Left lung (tissue), 10 donors: ENCODE results near the gene TOR1AIP2. TPM values are rescaled to one million over a fixed set of nuclear protein-coding genes. Genes with fewer than 3 reads are reported as not detected.
A peak's percentile ranks its signal among the peaks of the same experiment; 100 is the strongest.

ENCODE experiments used
- ATAC-seq: fragments of 200-7000 bp; cut with Tn5 transposase; one replicate; pipeline ENCODE4 v1.9.1; 2020; ENCODE audit warnings: moderate library complexity
- DNase-seq, 4 donors: peaks; one replicate each; pipeline ENCODE4 v3.0.0-alpha.2; 2013 to 2020
- H3K27ac ChIP-seq, 2 donors: fragments of 200-600 bp; sonication (generic) in 1 of 2; one replicate each; pipeline versions ENCODE4 v1.5.0 to v1.8.0; 2020 to 2021
- H3K27me3 ChIP-seq, 2 donors: fragments of 200-600 bp; sonication (generic) in 1 of 2; one replicate each; pipeline versions ENCODE4 v1.5.0 to v1.8.0; 2020 to 2021
- H3K36me3 ChIP-seq, 2 donors: fragments of 200-600 bp; sonication (generic) in 1 of 2; one replicate each; pipeline versions ENCODE4 v1.5.0 to v1.8.0; 2020 to 2021
- H3K4me1 ChIP-seq, 2 donors: fragments of 200-600 bp; one replicate each; pipeline ENCODE4 v1.8.0; 2021
- H3K4me3 ChIP-seq, 2 donors: fragments of 200-600 bp; sonication (generic) in 1 of 2; one replicate each; pipeline versions ENCODE4 v1.5.0 to v1.8.0; 2020 to 2021; ENCODE audit warnings: mild to moderate bottlenecking in 1 of 2
- H3K9me3 ChIP-seq, 2 donors: fragments of 200-600 bp; sonication (generic) in 1 of 2; one replicate each; pipeline versions ENCODE4 v1.5.0 to v1.8.0; 2020 to 2021
- CTCF ChIP-seq, 2 donors: fragments of 200-600 bp; sonication (generic) in 1 of 2; IDR thresholded peaks; one replicate each; pipeline versions ENCODE4 v1.5.0 to v1.8.0; 2021; ENCODE audit warnings: antibody characterized with exemption in 2 of 2
- intact Hi-C, 2 donors: fragments of 100-400 bp; cut with DNase I; formaldehyde crosslinking; loops; one replicate each; pipeline versions ENCODE4 v1.11.2 to v1.14.2; 2022
- polyA plus RNA-seq, 6 donors: library from polyadenylated mRNA; unstranded; fragments of 120-200 nt; gene quantifications; one replicate each; pipeline ENCODE4 v1.2.1, GENCODE V29; 2013; ENCODE audit not compliant: insufficient read length in 6 of 6
- total RNA-seq, 2 donors: library from RNA; stranded (reverse); fragmentation: NEBNext Ultra II Directional; extraction: Animal tissue kit (Norgen Biotek cat#: 25700); gene quantifications; one replicate each; pipeline ENCODE4 v1.2.1, GENCODE V29; 2021
- donor health status: DM: no; HTN: yes; CAD: no.
- donor health status: DM: no; HTN: no; CAD: no.

The TOR1AIP2 gene
- total and polyA plus RNA-seq, 8 donors = 34.8 to 109 (median 38.6) TPM

DNA sequence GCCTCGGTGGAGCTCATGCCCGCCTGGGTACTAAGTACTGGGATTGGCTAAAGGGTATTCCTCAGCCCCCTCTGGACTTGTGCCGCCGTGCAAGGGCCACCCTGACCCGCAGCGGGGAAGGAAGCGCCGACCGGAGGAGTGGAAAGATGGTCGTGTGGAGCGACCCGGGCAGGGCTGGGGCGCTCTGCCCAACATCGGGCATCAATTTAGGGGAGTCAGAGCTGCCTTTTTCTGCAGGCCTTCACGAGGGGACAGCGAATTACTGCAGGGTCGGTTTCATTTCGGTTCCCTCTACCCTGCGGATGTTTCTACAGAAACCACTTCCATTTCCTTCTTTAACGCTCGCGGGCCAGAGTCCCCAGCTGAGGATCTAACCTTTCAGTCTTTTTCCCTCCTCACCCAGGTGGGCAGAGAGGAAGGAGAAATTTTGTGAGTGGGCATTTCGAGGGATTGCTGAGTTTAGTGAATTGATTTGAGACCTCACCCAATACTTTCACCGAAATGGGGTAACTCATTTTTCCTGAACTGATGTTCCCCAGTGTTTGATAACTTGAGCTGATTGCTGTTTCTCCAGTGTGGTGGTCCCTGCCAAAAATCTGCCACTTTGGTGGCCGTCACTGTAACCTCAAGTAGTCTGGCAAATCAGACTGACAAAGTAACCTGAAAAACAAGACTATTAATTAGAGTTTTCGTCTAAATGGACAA, 5.6 kb upstream of the TOR1AIP2 start:
- Histone ChIP-seq H3K27me3 (no peaks in the 10 kb centered on the region), H3K36me3 (peaks cover 0 to 11% of the 10 kb centered on the region in 2 donors), H3K27ac (peak overlapping the region; percentile 98 to 100), H3K4me1 (peaks cover 23 to 64% of the 10 kb centered on the region in 2 donors), H3K9me3 (no peaks in the 10 kb centered on the region), H3K4me3 (peak overlapping the region; percentile 61 to 77)
- no peak for ATAC-seq
- intact Hi-C loops = loop anchor here in 1 of 2 donors (10.0 kb wide), 1 partner anchor 272 kb away; the partner anchor contains the start of gene QSOX1
- no peak for TF ChIP-seq CTCF (IDR thresholded peaks at IDR 0.05)
- peak in 1 of 4 donors; percentile 92 for DNase-seq

DNA sequence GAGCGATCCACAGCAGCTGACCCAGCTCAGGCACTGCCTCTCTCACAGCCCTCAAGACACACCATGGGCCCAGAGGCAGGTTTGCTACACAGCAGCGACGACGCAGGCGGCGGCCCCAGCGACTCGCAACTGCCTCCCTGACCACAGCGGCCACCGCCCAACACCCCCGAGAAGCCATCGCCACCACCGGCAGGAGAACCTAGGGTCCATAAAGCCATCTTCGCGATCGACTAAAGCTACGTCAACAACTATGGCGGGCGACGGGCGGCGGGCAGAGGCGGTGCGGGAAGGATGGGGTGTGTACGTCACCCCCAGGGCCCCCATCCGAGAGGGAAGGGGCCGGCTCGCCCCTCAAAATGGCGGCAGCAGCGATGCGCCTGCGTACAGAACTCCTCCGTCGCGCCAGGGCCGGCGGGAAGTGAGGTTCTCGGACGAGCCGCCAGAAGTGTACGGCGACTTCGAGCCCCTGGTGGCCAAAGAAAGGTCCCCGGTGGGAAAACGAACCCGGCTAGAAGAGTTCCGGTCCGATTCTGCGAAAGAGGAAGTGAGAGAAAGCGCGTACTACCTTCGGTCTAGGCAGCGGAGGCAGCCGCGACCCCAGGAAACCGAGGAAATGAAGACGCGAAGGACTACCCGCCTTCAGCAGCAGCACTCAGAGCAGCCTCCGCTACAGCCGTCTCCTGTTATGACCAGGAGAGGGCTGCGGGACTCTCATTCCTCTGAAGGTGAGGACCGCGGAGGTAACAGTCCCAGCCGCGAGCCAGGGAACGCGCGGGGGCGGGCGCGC, 4.8 kb upstream of the TOR1AIP2 start, which contains the start of gene TOR1AIP1:
TOR1AIP1 (plus strand) TSS at position 33 of the 787 bp plus-strand sequence; CDS start at position 251, 218 bp downstream.
- intact Hi-C loops = loop anchor here in 1 of 2 donors (10.0 kb wide), 1 partner anchor 272 kb away; the partner anchor contains the start of gene QSOX1
- DNase-seq (peak; percentile 97 to 99 (median 98)), ATAC-seq (peak; percentile 92)
- Histone ChIP-seq H3K4me1 (peaks cover 21 to 62% of the 10 kb centered on the region in 2 donors), H3K36me3 (peaks cover 0 to 11% of the 10 kb centered on the region in 2 donors), H3K4me3 (peak within 1 kb of the TSS; percentile 61 to 77), H3K9me3 (no peaks in the 10 kb centered on the region), H3K27me3 (no peaks in the 10 kb centered on the region), H3K27ac (peak within 1 kb of the TSS; percentile 98 to 100)
- TF ChIP-seq CTCF (IDR thresholded peaks at IDR 0.05) = peak in 1 of 2 donors; percentile 81

GRCh38 chr1:179881642-179882252, 4.1 kb upstream of the TOR1AIP2 start:
- peaks cover 0 to 7% of the 10 kb centered on the region in 2 donors for H3K36me3 ChIP-seq
- peak overlapping the region; percentile 98 to 100 for H3K27ac ChIP-seq
- DNase-seq = peak in 3 of 4 donors; percentile 91 to 98 (median 97)
- intact Hi-C loops = loop anchor here in 1 of 2 donors (10.0 kb wide), 1 partner anchor 273 kb away; the partner anchor contains the start of gene QSOX1
- TF ChIP-seq CTCF (IDR thresholded peaks at IDR 0.05) = no peak
- no peak for ATAC-seq
- H3K27me3 ChIP-seq = no peaks in the 10 kb centered on the region
- H3K9me3 ChIP-seq = no peaks in the 10 kb centered on the region
- peak overlapping the region; percentile 61 to 77 for H3K4me3 ChIP-seq
- H3K4me1 ChIP-seq = peaks cover 17 to 58% of the 10 kb centered on the region in 2 donors

DNA sequence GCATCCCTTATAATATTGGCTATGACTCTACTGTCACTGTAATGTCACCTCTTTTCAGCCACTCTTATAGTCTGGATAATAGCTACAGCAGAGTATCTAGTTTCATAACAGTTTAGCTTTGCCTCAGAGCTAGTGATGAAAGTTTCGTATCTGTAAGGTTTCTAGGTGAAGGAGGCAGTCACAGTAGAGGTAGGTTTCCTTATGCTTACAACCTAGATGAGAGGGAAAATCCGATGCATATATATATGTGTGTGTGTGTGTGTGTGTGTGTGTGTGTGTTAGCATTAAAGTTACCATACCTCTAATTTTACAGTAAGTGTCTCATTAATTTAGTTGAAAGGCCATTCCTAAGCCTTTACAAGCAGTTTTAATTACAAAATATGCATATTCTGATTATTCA, 2.2 kb upstream of the TOR1AIP2 start:
- peaks cover 12 to 58% of the 10 kb centered on the region in 2 donors for H3K4me1 ChIP-seq
- H3K27ac ChIP-seq = no peak overlapping the region
- intact Hi-C loops = loop anchor here in 1 of 2 donors (10.0 kb wide), 1 partner anchor 275 kb away; the partner anchor contains the start of gene QSOX1
- no peaks in the 10 kb centered on the region for H3K9me3 ChIP-seq
- no peak for ATAC-seq
- no peak overlapping the region for H3K4me3 ChIP-seq
- peaks cover 0 to 2% of the 10 kb centered on the region in 2 donors for H3K36me3 ChIP-seq
- no peak for DNase-seq
- TF ChIP-seq CTCF (IDR thresholded peaks at IDR 0.05) = no peak
- H3K27me3 ChIP-seq = no peaks in the 10 kb centered on the region
